GM19023 (cell line): ENCODE results near the gene NME7.

ENCODE experiments used
- ATAC-seq: cut with Tn5 transposase; IDR thresholded peaks from one replicate; pipeline ENCODE4 v1.9.1; 2021; ENCODE audit warnings: mild to moderate bottlenecking, moderate library complexity; ENCODE audit not compliant: unreplicated experiment

NME7 gene

GRCh38 chr1:169163059-169163458 is 204.5 kb downstream of the NME7 start:
- no peak for ATAC-seq

GRCh38 chr1:169161496-169162194 is 206.0 kb downstream of the NME7 start:
- peak; percentile 75 for ATAC-seq

DNA sequence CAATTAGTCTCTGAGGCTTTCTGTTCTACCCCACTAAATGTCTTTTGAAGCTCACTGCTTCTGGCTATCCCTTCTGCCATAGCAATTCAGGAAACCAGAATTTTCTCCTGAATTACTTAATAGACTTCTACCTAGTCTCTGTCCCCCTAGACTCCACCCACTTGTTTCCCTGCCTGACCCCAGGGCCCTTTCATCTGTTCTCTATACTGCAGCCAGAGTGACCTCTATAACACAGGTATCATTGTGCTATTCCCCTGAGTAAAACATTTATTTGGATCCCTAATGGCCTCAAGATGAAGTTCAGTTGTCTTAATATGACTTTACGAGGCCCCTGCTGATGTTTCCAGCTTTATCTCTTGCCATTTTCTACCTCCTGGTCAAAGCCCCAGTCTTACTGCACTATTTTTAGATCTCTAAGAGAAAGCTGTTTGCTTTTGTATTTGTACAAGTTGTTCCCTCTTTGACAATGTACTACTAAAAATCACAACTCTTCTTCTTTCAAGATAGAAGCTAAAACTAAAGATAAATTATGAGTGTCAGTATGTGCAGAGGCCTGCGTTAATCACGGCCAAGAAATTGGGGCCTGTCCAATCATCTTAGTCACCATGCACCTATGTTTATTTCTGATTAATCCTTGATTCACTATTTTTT is 206.6 kb downstream of the NME7 start:
- no peak for ATAC-seq

DNA sequence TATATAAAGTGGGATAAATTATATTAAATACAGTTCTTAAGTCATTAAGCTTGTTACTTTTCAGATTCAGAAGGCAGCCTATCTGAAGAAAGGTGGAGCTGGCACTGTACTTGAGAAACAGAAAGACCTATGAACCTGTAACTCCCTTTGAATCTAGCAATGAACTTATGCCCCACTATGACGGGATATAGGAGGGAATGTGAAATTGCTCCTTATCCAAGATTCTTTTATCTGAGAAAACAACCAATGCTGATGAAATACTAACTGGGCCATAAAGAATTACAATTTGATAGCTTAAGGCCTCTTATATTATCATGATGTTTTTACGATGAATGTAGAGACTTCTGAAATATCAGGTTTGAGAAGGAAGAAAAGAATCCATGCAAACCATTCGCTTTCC is 211.0 kb downstream of the NME7 start:
- no peak for ATAC-seq

DNA sequence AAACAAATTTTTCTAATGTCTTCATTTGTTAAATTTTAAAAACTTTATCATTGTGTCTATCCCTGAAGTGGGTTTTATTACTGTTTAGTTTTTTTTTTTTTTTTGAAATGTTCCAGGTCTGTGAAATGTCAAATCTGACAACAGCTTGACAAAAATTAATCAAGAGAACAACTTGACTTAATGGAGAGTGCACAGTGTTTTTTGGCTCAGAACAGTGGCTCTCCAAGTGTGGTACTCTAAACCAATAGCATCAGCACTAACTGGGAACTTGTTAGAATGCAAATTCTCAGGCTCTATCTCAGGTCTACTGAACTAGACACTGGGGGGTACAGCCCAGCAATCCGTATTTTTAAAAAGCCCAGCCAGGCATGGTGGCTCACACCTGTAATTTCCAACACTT is 211.9 kb downstream of the NME7 start:
- ATAC-seq: no peak

DNA sequence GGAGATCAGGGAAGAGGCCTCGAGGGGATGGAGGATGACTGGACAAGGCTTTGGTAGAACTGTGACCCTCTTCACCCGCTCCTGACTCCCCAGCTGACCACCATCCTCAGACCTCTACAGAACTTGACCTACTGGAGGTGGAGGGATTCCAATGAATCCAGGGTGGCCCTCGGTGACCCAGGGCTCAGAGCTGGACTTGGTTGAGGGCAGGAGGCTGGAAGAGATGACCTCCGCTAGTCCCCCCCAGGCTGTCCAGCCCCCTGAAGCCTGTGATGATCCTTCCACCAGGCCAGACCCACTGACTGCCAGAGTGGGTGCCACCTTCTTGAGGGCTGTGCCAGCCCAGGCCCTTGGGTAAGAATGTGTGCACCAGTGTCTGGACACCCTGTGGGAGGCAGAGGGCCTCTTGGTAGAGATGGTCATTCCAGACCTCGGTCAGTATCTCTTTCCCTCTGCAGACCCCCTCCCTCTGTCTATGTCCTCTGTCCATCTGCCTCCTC is 216.2 kb downstream of the NME7 start:
- no peak for ATAC-seq

GRCh38 chr1:169150641-169151337 is 216.8 kb downstream of the NME7 start:
- ATAC-seq: no peak

DNA sequence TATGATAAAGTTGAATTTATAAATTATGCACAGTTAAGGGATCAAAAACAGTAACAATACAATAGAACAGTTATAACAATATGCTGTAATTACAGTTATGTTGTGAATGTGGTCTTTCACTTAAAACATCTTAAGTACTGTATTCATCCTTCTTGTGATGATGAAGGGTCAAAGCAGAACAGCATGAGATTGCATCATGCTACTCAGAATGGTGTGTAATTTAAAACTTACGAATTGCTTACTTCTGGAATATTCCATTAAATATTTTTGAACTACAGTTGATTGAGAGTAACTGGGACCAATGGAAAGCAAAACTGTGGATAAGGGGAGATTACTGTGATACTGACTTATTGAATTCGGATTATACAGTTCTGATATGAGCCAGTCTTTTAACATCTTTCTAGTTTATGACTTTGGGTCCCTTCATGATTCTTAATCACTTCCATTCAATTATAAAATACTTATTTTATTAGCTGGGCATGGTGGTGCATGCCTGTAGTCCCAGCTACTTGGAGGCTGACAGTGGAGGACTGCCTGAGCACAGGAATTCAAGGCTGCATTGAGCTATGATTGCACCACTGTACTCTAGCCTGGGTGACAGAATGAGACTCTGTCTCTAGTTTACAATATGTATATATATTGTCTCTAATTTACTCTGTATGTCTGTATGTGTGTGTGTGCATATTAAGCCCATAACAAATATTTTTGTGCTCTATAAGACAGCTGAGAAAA is 217.9 kb downstream of the NME7 start:
- no peak for ATAC-seq

- ATAC-seq: no peak
These were observed 218.9 kb downstream of the NME7 start for GRCh38 chr1:169148472-169149252.

DNA sequence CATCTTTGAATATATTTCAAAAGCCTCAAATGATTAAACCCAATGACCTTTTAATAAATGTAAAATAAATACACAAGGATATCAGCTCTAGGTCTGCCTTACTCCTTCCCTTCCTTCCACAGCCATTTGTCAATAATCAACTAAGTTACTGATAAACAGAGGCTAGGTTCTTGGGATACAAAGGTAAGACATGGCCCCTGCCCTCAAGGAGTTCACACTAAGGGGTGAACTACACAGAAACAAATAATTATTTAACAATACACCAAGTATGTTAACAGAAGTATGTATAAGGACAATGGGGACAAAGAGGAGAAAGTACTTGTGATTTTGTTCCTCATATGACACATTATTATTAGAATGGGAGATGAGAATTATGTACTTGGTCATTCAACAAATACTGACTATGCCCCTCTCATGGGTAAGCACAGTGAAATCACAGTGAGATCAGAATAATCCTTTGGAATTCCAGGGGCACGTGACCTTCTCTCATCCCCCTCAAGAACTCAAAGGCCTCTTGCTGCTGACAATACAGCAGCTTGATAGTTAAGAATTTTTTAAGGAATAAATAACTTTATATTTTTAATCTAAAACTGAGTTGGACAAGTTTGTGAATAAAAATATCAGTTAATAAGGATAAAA is 220.9 kb downstream of the NME7 start:
- ATAC-seq: no peak

DNA sequence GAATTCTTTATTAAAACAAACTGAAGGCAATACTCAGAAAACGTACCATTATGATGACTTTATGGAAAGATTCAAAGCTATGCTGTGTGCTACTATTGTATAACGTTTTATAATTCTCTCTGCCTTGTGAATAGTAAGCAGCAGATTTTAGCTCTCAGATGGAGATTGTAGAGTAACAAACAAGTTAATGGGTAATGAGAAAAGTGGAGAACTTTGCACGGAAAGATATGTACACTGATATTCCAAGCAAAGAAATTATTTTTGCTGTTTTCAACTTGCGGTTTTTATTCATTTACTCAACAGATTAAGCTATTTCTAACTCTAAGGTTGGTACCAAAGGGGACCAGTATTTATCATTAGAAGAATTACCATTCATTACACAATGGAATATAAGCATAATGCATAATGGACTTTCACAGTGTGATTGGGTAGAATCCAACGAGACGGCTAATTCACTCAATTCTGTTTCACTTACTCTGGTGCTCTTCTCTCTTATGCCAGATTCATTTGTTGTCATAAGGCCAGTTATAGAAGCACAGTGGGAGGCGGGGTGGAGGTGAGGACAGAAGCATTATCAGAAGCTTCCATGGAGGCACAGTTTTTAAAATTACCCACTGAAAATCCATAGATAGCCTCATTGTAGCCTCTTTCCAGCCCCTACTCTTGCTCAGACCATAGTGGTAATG is 222.5 kb downstream of the NME7 start:
- ATAC-seq: no peak

- ATAC-seq: no peak
These were observed 223.6 kb downstream of the NME7 start for GRCh38 chr1:169143984-169144383.

DNA sequence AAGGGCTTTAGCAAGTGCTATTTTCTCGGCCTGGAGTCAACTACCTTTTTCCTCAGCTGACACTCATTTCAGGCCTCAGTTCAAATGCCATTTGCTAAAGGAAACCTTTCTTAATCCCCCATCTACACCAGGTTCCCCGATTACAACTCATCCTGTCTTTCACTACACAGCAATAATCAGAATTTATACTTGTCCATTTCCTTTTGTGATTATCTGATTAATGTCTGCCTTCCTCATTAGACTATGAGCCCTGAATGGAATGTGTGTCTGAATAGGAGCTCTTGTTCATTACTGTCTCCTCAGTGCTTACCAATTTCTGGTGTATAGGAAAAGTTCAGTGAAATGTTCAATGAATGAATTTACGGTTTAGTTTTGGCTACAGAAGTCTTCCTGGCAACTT is 224.3 kb downstream of the NME7 start:
- no peak for ATAC-seq

GRCh38 chr1:169142129-169142528 is 225.5 kb downstream of the NME7 start:
- no peak for ATAC-seq

GRCh38 chr1:169141356-169141755 is 226.2 kb downstream of the NME7 start:
- no peak for ATAC-seq

- ATAC-seq: peak; percentile 74
These were observed 228.5 kb downstream of the NME7 start for GRCh38 chr1:169138866-169139670.

GRCh38 chr1:169137357-169137756 is 230.2 kb downstream of the NME7 start:
- ATAC-seq: no peak

GRCh38 chr1:169133801-169134502 is 233.6 kb downstream of the NME7 start:
- ATAC-seq: no peak
